CD14-positive monocyte (primary cell): ENCODE measurements around the gene NCBP3. TPM values are rescaled to one million over a fixed set of nuclear protein-coding genes. Genes with fewer than 3 reads are reported as not detected.
A peak's percentile ranks its signal among the peaks of the same experiment; 100 is the strongest.

Experiments used
- DNase-seq, 3 donors: peaks; one replicate each; pipeline ENCODE4 v3.0.0-alpha.2; 2011 to 2022
- H2AFZ ChIP-seq: 2 replicates; pipeline ENCODE4 v1.6.0; 2012; ENCODE audit warnings: mild to moderate bottlenecking, low read depth, low read length, inconsistent platforms; ENCODE audit not compliant: insufficient read depth, poor library complexity, severe bottlenecking
- H3K27ac ChIP-seq, 2 donors: 1 replicate in 1 of 2; 2 replicates in 1 of 2; pipeline ENCODE4 v1.5.1; 2012 to 2013; ENCODE audit warnings: low read length in 2 of 2, control low read depth in 1 of 2, inconsistent platforms in 1 of 2, low read depth in 1 of 2, mild to moderate bottlenecking in 1 of 2
- H3K27me3 ChIP-seq, 2 donors: one replicate each; pipeline versions ENCODE4 v1.6.0 to v1.6.1; 2011 to 2013; ENCODE audit warnings: low read length in 2 of 2; ENCODE audit not compliant: control insufficient read depth in 2 of 2, insufficient read depth in 2 of 2
- H3K36me3 ChIP-seq, 2 donors: replicated peaks in 1 of 2; 1 replicate in 1 of 2; 2 replicates in 1 of 2; pipeline versions ENCODE4 v1.5.1 to v1.6.1; 2012 to 2013; ENCODE audit warnings: low read length in 2 of 2, control low read depth in 1 of 2, inconsistent platforms in 1 of 2, mild to moderate bottlenecking in 1 of 2; ENCODE audit not compliant: insufficient read depth in 2 of 2, control insufficient read depth in 1 of 2
- H3K4me1 ChIP-seq, 2 donors: 1 replicate in 1 of 2; 2 replicates in 1 of 2; pipeline versions ENCODE4 v1.5.1 to v1.6.1; 2012 to 2013; ENCODE audit warnings: low read length in 2 of 2, control low read depth in 1 of 2, inconsistent platforms in 1 of 2, mild to moderate bottlenecking in 1 of 2, moderate library complexity in 1 of 2; ENCODE audit not compliant: insufficient read depth in 2 of 2, control insufficient read depth in 1 of 2
- H3K4me2 ChIP-seq: replicated peaks from 2 replicates; pipeline ENCODE3; 2012; ENCODE audit warnings: low read length, moderate library complexity, mild to moderate bottlenecking; ENCODE audit not compliant: poor library complexity, severe bottlenecking; ENCODE audit errors: extremely low read depth
- H3K4me3 ChIP-seq, 3 experiments: fragments of 200-600 bp in 1 of 3; sonication (generic) in 1 of 3; replicated peaks in 1 of 3; 1 replicate in 2 of 3; 2 replicates in 1 of 3; pipeline ENCODE4 v1.5.1; 2011 to 2013; ENCODE audit warnings: low read length in 3 of 3, mild to moderate bottlenecking in 3 of 3, control low read depth in 2 of 3, low read depth in 2 of 3, inconsistent platforms in 1 of 3, moderate library complexity in 1 of 3
- H3K79me2 ChIP-seq: 2 replicates; pipeline ENCODE4 v1.6.0; 2012; ENCODE audit warnings: mild to moderate bottlenecking, control low read depth, inconsistent platforms, low read length, moderate library complexity; ENCODE audit not compliant: insufficient read depth
- H3K9ac ChIP-seq: 2 replicates; pipeline ENCODE4 v1.6.0; 2017; ENCODE audit warnings: low read length, mild to moderate bottlenecking; ENCODE audit not compliant: insufficient read depth, poor library complexity, severe bottlenecking
- H3K9me3 ChIP-seq, 2 donors: replicated peaks in 1 of 2; 1 replicate in 1 of 2; 2 replicates in 1 of 2; pipeline versions ENCODE4 v1.5.1 to v1.6.1; 2012 to 2013; ENCODE audit warnings: low read length in 2 of 2, control low read depth in 1 of 2; ENCODE audit not compliant: control insufficient read depth in 1 of 2, insufficient read depth in 1 of 2
- H4K20me1 ChIP-seq: 2 replicates; pipeline ENCODE4 v1.6.0; 2012; ENCODE audit warnings: mild to moderate bottlenecking, low read length, control low read depth, moderate library complexity; ENCODE audit not compliant: insufficient read depth
- H3K27ac Mint-ChIP-seq, 7 donors: one replicate each; pipeline ENCODE4 v1.8.0; 2020; ENCODE audit warnings: mild to moderate bottlenecking in 7 of 7, mixed read lengths in 7 of 7, moderate library complexity in 6 of 7, inconsistent platforms in 2 of 7
- H3K27me3 Mint-ChIP-seq, 3 donors: one replicate each; pipeline ENCODE4 v1.8.0; 2021 to 2022; ENCODE audit warnings: low read depth in 3 of 3, mild to moderate bottlenecking in 3 of 3, mixed read lengths in 3 of 3, moderate library complexity in 3 of 3, inconsistent platforms in 1 of 3
- H3K36me3 Mint-ChIP-seq, 2 donors: one replicate each; pipeline ENCODE4 v1.8.0; 2020; ENCODE audit warnings: mixed read lengths in 2 of 2, inconsistent platforms in 1 of 2, mild to moderate bottlenecking in 1 of 2
- H3K4me1 Mint-ChIP-seq: one replicate; pipeline ENCODE4 v1.8.0; 2020; ENCODE audit warnings: mild to moderate bottlenecking, mixed read lengths
- H3K4me3 Mint-ChIP-seq, 2 donors: one replicate each; pipeline ENCODE4 v1.8.0; 2020; ENCODE audit warnings: mild to moderate bottlenecking in 2 of 2, mixed read lengths in 2 of 2, moderate library complexity in 1 of 2
- H3K9me3 Mint-ChIP-seq, 7 donors: one replicate each; pipeline ENCODE4 v1.8.0; 2020 to 2022; ENCODE audit warnings: mixed read lengths in 7 of 7, mild to moderate bottlenecking in 6 of 7, moderate library complexity in 6 of 7, inconsistent platforms in 2 of 7
- CTCF ChIP-seq: fragments of 200-600 bp; IDR thresholded peaks from one replicate; pipeline ENCODE4 v1.8.0; 2022; ENCODE audit warnings: antibody characterized with exemption, mild to moderate bottlenecking
- WGBS: methylation state at CpG from one replicate; pipeline ENCODE4 v1.1.5; 2013; ENCODE audit warnings: missing lambda C conversion rate; ENCODE audit not compliant: insufficient coverage; 5-methylcytosine and 5-hydroxymethylcytosine counted together
- intact Hi-C, 2 donors: fragments of 100-400 bp; cut with micrococcal nuclease; formaldehyde crosslinking; loops; one replicate each; pipeline versions ENCODE4 v1.15.0 to v1.15.1; 2023
- polyA plus RNA-seq, 3 donors: library from polyadenylated mRNA; depleted of rRNA in 1 of 3; unstranded in 2 of 3; stranded (reverse) in 1 of 3; fragments of 300-500 nt in 2 of 3; fragments of >200 nt in 1 of 3; fragmentation: Illumina TruSeq in 2 of 3; gene quantifications; 1 replicate in 2 of 3; 2 replicates in 1 of 3; pipeline ENCODE4 v1.2.3, GENCODE V29; 2012 to 2021

The NCBP3 gene
- polyA plus RNA-seq, 3 donors = 4.9 to 19.0 (median 8.5) TPM

- H2AFZ ChIP-seq = no peak overlapping the region
- peaks cover 59 to 76% of the 10 kb centered on the region in 2 donors for H3K36me3 Mint-ChIP-seq
- H3K27me3 ChIP-seq = no peaks in the 10 kb centered on the region
- no peak overlapping the region for H3K4me2 ChIP-seq
- H3K27me3 Mint-ChIP-seq = peaks cover 0 to 1% (median 0%) of the 10 kb centered on the region in 3 donors
- DNase-seq = no peak
- H3K27ac ChIP-seq = no peak overlapping the region
- TF ChIP-seq CTCF = no peak
- H3K79me2 ChIP-seq = peaks cover 61% of the 10 kb centered on the region
- intact Hi-C loops = no loop called here
- peaks cover 0 to 3% (median 0%) of the 10 kb centered on the region in 7 donors for H3K9me3 Mint-ChIP-seq
- H3K4me3 Mint-ChIP-seq = no peak overlapping the region
- no peak overlapping the region for H3K4me3 ChIP-seq
- peaks cover 41% of the 10 kb centered on the region for H3K4me1 Mint-ChIP-seq
- no peaks in the 10 kb centered on the region for H3K9me3 ChIP-seq
- H3K27ac Mint-ChIP-seq = peak overlapping the region in 1 of 7 donors; percentile 25
- peaks cover 18 to 29% of the 10 kb centered on the region in 2 donors for H3K4me1 ChIP-seq
- no peak overlapping the region for H3K9ac ChIP-seq
- peaks cover 55% of the 10 kb centered on the region for H4K20me1 ChIP-seq
- 100% methylated on average over 5 of the region's 10 CpGs for WGBS
- peaks cover 17 to 68% of the 10 kb centered on the region in 2 donors for H3K36me3 ChIP-seq
Measured at GRCh38 chr17:3836551-3836950, 9.5 kb downstream of the NCBP3 start.

- Histone ChIP-seq H2AFZ (no peak overlapping the region), H3K79me2 (peaks cover 60% of the 10 kb centered on the region), H3K36me3 (peaks cover 17 to 59% of the 10 kb centered on the region in 2 donors), H3K9ac (no peak overlapping the region), H3K27ac (peak overlapping the region; percentile 23 to 68), H3K4me1 (peaks cover 18 to 20% of the 10 kb centered on the region in 2 donors), H3K27me3 (no peaks in the 10 kb centered on the region), H4K20me1 (peaks cover 49% of the 10 kb centered on the region), H3K4me2 (no peak overlapping the region), H3K4me3 (no peak overlapping the region), H3K9me3 (no peaks in the 10 kb centered on the region)
- no peak for DNase-seq
- peak overlapping the region; percentile 38 to 87 (median 79) for H3K27ac Mint-ChIP-seq
- peaks cover 56 to 76% of the 10 kb centered on the region in 2 donors for H3K36me3 Mint-ChIP-seq
- no peak for TF ChIP-seq CTCF
- peaks cover 0 to 3% (median 0%) of the 10 kb centered on the region in 7 donors for H3K9me3 Mint-ChIP-seq
- H3K4me1 Mint-ChIP-seq = peaks cover 33% of the 10 kb centered on the region
- no peaks in the 10 kb centered on the region for H3K27me3 Mint-ChIP-seq
- intact Hi-C loops = no loop called here
- H3K4me3 Mint-ChIP-seq = no peak overlapping the region
- 28% methylated on average over 10 of the region's 14 CpGs for WGBS
Measured at GRCh38 chr17:3835410-3836229, 10.4 kb downstream of the NCBP3 start.
